PC-9 (cell line): Measurements from ENCODE around the gene DNTT. TPM values are rescaled to one million over a fixed set of nuclear protein-coding genes. Genes with fewer than 3 reads are reported as not detected.

Source experiments
- BruUV-seq: library from RNA; stranded (reverse); fragments of 400-500 nt; replicated peaks from 2 replicates; lab custom pipeline; 2021; lab: Mats Ljungman, UMichigan
- CTCF ChIA-PET: fragments of 300-600 bp; sonication (Branson Sonifier 250); formaldehyde crosslinking; loops from one replicate; lab custom pipeline; 2022; ENCODE audit warnings: antibody characterized with exemption; lab: Charles Lee
- POLR2A ChIA-PET: fragments of 300-600 bp; sonication (Branson Sonifier 250); formaldehyde crosslinking; loops from one replicate; lab custom pipeline; 2022; ENCODE audit warnings: antibody characterized with exemption; ENCODE audit not compliant: unreplicated experiment; lab: Charles Lee
- DNase-seq, 2 experiments: peaks; one replicate each; pipeline versions ENCODE4 v3.0.0 to v3.0.0-alpha.2; 2015 to 2022; ENCODE audit warnings: mixed read lengths in 1 of 2
- H2AFZ ChIP-seq: fragments of 200-600 bp; sonication (generic); 2 replicates; pipeline ENCODE4 v1.8.1; 2017; ENCODE audit warnings: antibody characterized with exemption
- H3F3A ChIP-seq: fragments of 200-600 bp; sonication (generic); 2 replicates; pipeline ENCODE4 v1.8.1; 2017; ENCODE audit warnings: antibody characterized with exemption, mild to moderate bottlenecking, low read depth; ENCODE audit not compliant: insufficient read depth
- H3K27ac ChIP-seq: fragments of 200-600 bp; sonication (generic); 2 replicates; pipeline ENCODE4 v1.6.1; 2016; ENCODE audit warnings: mixed run types
- H3K27me3 ChIP-seq: fragments of 200-600 bp; sonication (generic); 2 replicates; pipeline ENCODE4 v1.6.1; 2016; ENCODE audit warnings: low read depth, mixed run types; ENCODE audit not compliant: insufficient read depth
- H3K36me3 ChIP-seq: fragments of 200-600 bp; sonication (generic); 2 replicates; pipeline ENCODE4 v1.6.1; 2016; ENCODE audit warnings: low read depth, mixed run types
- H3K4me1 ChIP-seq: fragments of 200-600 bp; sonication (generic); replicated peaks from 2 replicates; pipeline ENCODE4 v1.6.1; 2016; ENCODE audit warnings: mixed run types; ENCODE audit not compliant: insufficient read depth
- H3K4me2 ChIP-seq: fragments of 200-600 bp; sonication (generic); 2 replicates; pipeline ENCODE4 v1.6.1; 2017; ENCODE audit warnings: mixed run types
- H3K4me3 ChIP-seq: fragments of 200-600 bp; sonication (generic); 2 replicates; pipeline ENCODE4 v1.6.1; 2016; ENCODE audit warnings: mixed run types
- H3K79me2 ChIP-seq: fragments of 200-600 bp; sonication (generic); 2 replicates; pipeline ENCODE4 v1.6.1; 2017; ENCODE audit warnings: low read depth, mixed run types
- H3K9me2 ChIP-seq: fragments of 200-600 bp; sonication (generic); 2 replicates; pipeline ENCODE4 v1.8.1; 2017; ENCODE audit warnings: mild to moderate bottlenecking; ENCODE audit not compliant: insufficient read depth
- H3K9me3 ChIP-seq: fragments of 200-600 bp; sonication (generic); 2 replicates; pipeline ENCODE4 v1.8.1; 2016; ENCODE audit warnings: low read depth; ENCODE audit not compliant: insufficient read depth
- H4K20me1 ChIP-seq: fragments of 200-600 bp; sonication (generic); 2 replicates; pipeline ENCODE4 v1.8.1; 2017; ENCODE audit not compliant: insufficient read depth
- EZH2 ChIP-seq: fragments of 200-600 bp; sonication (generic); IDR thresholded peaks from 2 replicates; pipeline ENCODE4 v1.8.0; 2017; ENCODE audit warnings: antibody characterized with exemption, low read depth
- intact Hi-C: fragments of 100-400 bp; cut with micrococcal nuclease; formaldehyde crosslinking; loops from one replicate; pipeline ENCODE4 v1.10.0; 2022; ENCODE audit not compliant: unreplicated experiment
- total RNA-seq: library from RNA; stranded (reverse); gene quantifications from 2 replicates; pipeline ENCODE4 v1.2.3, GENCODE V29; 2021
- TF ChIP-seq, protein P1 (sequence below): fragments of 200-600 bp; sonication (generic); conservative IDR thresholded peaks from 2 replicates; pipeline ENCODE4 v1.6.1; 2017; ENCODE audit warnings: mixed run types, antibody characterized with exemption, mild to moderate bottlenecking, moderate library complexity

Gene DNTT
- total RNA-seq, 1 experiment from 2014 or later: not detected

DNA sequence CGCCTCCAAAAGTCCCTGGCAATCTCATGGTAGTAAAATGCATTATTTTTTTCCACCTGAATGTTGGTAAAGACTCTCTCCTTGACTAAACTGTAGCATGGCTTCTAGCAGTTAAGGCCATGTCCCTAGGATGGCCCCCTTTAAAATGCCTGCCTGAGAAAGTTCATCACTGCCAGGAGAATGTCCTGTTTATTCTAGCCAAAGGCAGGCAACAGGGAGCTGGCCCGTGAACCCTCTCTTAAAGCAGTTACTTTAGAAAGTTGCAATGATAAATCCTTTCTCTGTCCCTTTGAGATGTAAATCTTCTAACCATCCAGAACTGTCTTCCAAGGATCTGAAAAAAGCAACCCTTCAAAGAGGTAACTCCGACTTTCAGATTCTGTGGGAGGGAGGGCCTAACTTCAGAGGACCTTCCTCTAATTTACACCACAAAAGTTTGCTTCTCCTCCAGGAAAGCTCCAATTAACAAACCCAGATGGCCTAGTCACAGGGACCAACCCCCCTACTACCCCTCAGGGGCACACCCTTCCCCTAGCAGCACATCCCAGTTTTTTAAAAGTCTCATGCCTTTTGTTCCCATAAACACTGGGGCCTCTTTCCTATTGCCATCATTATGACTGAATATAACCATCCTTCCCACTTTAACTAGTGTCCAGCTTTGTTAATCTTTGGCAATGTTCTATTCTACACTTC lies 5.5 kb downstream of the DNTT start:
- ChIA-PET CTCF (no interaction called here), POLR2A (interaction anchor here (0.7 kb wide), 1 partner anchor 27 kb away, joined by 3 read pairs; no protein-coding TSS in a partner anchor)
- Histone ChIP-seq H2AFZ (no peak overlapping the region), H3K36me3 (no peaks in the 10 kb centered on the region), H3K4me3 (no peak overlapping the region), H3K27me3 (no peaks in the 10 kb centered on the region), H3K9me2 (no peaks in the 10 kb centered on the region), H4K20me1 (no peaks in the 10 kb centered on the region), H3K27ac (no peak overlapping the region), H3K4me2 (no peak overlapping the region), H3K9me3 (no peaks in the 10 kb centered on the region), H3K4me1 (no peaks in the 10 kb centered on the region), H3F3A (no peaks in the 10 kb centered on the region), H3K79me2 (no peaks in the 10 kb centered on the region)
- no peak for DNase-seq
- TF ChIP-seq, protein P1, sequence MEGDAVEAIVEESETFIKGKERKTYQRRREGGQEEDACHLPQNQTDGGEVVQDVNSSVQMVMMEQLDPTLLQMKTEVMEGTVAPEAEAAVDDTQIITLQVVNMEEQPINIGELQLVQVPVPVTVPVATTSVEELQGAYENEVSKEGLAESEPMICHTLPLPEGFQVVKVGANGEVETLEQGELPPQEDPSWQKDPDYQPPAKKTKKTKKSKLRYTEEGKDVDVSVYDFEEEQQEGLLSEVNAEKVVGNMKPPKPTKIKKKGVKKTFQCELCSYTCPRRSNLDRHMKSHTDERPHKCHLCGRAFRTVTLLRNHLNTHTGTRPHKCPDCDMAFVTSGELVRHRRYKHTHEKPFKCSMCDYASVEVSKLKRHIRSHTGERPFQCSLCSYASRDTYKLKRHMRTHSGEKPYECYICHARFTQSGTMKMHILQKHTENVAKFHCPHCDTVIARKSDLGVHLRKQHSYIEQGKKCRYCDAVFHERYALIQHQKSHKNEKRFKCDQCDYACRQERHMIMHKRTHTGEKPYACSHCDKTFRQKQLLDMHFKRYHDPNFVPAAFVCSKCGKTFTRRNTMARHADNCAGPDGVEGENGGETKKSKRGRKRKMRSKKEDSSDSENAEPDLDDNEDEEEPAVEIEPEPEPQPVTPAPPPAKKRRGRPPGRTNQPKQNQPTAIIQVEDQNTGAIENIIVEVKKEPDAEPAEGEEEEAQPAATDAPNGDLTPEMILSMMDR: no peak
- TF ChIP-seq EZH2: no peak
- BruUV-seq: no TSS peak
- intact Hi-C loops: no loop called here

DNA sequence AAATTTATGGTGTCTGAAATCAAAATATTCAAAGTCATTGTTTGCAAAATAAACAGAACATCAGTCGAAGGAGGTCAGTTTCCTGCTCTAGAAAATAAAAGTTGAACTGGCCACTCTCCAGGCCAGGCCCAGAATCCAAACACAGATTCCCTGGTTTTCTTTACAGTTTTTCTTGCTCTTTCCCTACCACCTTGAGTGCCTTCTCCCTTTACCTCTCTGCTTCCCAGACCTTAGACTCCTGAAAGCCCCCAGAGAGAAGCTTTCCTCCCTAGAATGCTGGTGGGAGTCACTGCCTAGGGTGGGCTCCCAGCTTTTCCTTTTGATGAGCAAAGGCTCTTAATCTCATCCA lies 6.1 kb downstream of the DNTT start:
- no peaks in the 10 kb centered on the region for H3K9me3 ChIP-seq
- ChIA-PET CTCF (no interaction called here), POLR2A (interaction anchor here (0.7 kb wide), 1 partner anchor 26 kb away, joined by 3 read pairs; no protein-coding TSS in a partner anchor)
- H3F3A ChIP-seq: no peaks in the 10 kb centered on the region
- no peaks in the 10 kb centered on the region for H3K9me2 ChIP-seq
- no peaks in the 10 kb centered on the region for H3K36me3 ChIP-seq
- no peak overlapping the region for H3K4me2 ChIP-seq
- no peaks in the 10 kb centered on the region for H3K4me1 ChIP-seq
- H3K4me3 ChIP-seq: no peak overlapping the region
- H3K79me2 ChIP-seq: no peaks in the 10 kb centered on the region
- no peak overlapping the region for H3K27ac ChIP-seq
- intact Hi-C loops: no loop called here
- no peak overlapping the region for H2AFZ ChIP-seq
- no peaks in the 10 kb centered on the region for H4K20me1 ChIP-seq
- no peaks in the 10 kb centered on the region for H3K27me3 ChIP-seq
- TF ChIP-seq, protein P1: no peak
- no peak for TF ChIP-seq EZH2
- no TSS peak for BruUV-seq
- no peak for DNase-seq

DNA sequence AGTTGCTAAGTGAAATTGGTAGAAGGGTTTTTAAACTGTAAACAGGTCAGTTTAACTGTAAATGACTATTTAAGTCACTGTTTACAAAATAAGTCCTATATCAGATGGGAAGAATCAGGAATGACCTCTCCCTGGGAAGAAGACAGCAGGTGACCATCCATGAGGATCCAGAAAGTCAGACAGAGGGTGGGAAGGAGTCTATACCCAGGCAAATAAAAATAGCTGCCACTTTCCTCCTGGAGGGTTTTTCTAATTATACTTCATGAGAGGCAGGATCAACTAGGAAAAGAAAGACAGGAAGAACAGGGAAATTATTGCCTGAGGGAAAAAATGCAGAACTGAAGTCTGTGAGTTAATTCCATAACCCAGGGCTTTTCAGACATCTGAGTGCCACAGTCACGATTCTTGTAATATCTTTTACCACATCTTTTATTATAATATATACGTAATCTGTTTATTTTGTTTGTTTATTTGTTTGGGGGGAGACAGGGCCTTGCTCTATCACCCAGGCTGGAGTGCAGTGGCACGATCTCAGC lies 7.0 kb downstream of the DNTT start:
- ChIA-PET POLR2A (no interaction called here), CTCF (no interaction called here)
- H4K20me1 ChIP-seq: no peaks in the 10 kb centered on the region
- no peak overlapping the region for H3K4me3 ChIP-seq
- H3F3A ChIP-seq: no peaks in the 10 kb centered on the region
- H3K27me3 ChIP-seq: no peaks in the 10 kb centered on the region
- no peaks in the 10 kb centered on the region for H3K79me2 ChIP-seq
- H3K27ac ChIP-seq: no peak overlapping the region
- H3K36me3 ChIP-seq: no peaks in the 10 kb centered on the region
- no peak for DNase-seq
- H3K9me2 ChIP-seq: no peaks in the 10 kb centered on the region
- no peak overlapping the region for H3K4me2 ChIP-seq
- no peaks in the 10 kb centered on the region for H3K4me1 ChIP-seq
- H3K9me3 ChIP-seq: no peaks in the 10 kb centered on the region
- TF ChIP-seq, protein P1: no peak
- no peak for TF ChIP-seq EZH2
- no peak overlapping the region for H2AFZ ChIP-seq
- no TSS peak for BruUV-seq
- intact Hi-C loops: no loop called here
